ENCODE measurements around the gene FOXP2.

DNA sequence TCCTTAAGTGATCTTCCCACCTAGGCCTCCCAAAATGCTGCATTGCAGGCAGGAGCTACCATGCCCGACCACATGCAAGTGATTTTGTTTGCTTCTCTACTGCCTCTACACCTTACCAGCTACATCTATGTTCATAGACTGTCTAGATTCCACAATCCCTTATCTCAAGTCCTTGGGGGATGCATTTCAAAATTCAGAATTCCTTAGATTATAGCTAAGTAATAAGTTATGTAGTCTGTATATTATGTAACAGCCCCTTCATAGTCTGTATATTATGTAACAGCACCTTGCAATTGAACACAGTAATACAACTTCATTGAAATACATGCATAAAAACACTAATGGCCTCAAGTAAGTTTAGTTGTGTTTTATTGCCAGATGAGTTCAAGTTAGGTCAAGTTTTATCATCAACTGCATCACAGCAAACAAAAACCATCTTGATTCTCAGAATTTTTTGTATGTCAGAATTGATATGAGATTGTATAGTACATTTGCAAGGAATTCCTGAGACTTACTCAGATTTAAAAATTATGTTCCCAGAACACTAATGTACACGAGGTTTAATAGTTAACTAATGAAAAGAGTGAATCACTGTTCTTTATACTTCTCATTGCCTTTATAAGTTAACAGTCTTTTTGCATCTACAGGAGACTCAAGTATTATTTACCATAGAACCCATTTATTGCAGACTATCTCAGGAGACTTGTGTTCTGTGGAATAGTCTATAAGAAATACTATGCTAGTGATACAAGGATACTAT, 11.6 kb upstream of the FOXP2 start:
- TF ChIP-seq, protein P1, sequence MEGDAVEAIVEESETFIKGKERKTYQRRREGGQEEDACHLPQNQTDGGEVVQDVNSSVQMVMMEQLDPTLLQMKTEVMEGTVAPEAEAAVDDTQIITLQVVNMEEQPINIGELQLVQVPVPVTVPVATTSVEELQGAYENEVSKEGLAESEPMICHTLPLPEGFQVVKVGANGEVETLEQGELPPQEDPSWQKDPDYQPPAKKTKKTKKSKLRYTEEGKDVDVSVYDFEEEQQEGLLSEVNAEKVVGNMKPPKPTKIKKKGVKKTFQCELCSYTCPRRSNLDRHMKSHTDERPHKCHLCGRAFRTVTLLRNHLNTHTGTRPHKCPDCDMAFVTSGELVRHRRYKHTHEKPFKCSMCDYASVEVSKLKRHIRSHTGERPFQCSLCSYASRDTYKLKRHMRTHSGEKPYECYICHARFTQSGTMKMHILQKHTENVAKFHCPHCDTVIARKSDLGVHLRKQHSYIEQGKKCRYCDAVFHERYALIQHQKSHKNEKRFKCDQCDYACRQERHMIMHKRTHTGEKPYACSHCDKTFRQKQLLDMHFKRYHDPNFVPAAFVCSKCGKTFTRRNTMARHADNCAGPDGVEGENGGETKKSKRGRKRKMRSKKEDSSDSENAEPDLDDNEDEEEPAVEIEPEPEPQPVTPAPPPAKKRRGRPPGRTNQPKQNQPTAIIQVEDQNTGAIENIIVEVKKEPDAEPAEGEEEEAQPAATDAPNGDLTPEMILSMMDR (IDR thresholded peaks at IDR 0.05): no peak
- no peak for TF ChIP-seq POLR2A (IDR thresholded peaks at IDR 0.05)
